Middle frontal gyrus (tissue), 1 donor: ENCODE data around the gene CCSAP.
"Not testable (repeated sequence)": the region's sequence is repeated elsewhere in the genome, so short reads cannot be mapped to it uniquely, and the experiment has no call there.

Source experiments
- DNase-seq: peaks from one replicate; pipeline ENCODE4 v3.0.0-alpha.2; 2015; ENCODE audit warnings: low spot score; ENCODE audit errors: extremely low spot score

CCSAP gene

DNA sequence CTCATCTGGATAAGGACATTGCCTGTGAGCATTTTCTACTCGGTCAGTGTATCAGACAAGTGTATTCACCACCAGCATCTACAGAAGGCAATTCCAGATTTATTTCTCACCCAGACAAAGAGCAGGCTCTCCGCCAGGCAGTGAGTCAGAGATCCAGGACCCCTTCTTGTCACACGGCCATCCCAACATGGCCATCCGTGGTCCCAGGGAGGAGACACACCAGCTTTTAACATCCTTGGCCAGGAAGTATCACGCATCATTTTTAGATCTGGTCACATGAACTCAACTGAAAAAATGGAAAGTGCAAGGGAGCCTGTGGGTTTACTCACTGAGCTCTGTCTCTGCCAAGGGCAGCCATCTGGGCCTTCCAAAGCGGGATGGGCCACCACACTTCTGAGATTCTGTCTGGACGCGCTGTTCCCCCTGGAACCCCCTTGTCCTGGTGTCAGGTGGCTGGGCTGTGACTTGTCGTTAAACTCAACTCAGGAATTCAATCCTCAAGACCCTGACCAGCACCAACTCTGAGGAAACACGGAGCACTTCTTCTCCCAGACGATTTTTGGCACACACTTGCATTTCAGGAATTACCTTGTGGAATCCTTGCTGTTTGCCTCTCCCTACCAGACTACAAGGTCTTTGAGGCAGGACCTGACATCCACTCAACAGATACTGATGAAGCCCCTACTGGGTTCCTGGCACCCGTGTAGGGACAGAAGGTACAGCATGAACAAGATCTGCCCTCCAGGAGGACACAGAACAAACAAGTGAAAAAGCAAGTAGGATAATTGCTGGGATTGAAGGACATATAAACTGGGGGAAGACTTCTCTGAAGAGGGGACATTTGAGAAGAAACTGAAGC is 21.6 kb upstream of the CCSAP start:
- no peak for DNase-seq

DNA sequence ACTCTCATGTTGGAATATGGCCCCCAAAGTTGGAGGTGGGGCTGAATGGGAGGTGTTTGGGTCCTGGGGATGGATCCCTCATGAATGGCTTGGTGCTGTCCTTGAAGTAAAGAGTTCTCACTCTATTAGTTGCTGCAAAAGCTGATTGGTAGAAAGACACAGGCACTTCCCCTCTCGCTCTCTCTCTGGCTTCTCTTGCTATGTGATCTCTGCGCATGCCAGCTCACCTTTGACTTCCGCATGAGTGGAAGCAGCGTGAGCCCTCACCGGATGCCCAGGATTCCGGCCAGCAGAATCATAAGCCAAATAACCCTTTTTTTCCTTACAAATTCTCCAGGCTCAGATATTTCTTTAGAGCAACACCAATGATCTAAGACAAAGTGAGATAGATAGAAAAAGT is 20.9 kb upstream of the CCSAP start:
- DNase-seq, result no peak

DNA sequence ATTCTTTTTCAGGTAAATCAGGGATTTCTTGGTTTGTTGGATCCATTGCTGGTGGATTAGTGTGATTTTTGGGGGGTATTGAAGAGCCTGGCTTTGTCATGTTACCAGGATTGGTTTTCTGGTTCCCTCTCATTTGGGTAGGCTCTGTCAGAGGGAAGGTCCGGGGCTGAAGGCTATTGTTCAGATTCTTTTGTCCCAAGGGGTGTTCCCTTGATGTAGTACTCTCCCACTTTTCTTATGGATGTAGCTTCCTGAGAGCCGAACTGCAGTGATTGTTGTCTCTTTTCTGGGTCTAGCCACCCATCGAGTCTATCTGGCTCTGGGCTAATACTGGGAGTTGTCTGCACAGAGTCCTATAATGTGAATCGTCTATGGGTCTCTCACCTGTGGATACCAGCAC is 17.6 kb upstream of the CCSAP start:
- no peak for DNase-seq

DNA sequence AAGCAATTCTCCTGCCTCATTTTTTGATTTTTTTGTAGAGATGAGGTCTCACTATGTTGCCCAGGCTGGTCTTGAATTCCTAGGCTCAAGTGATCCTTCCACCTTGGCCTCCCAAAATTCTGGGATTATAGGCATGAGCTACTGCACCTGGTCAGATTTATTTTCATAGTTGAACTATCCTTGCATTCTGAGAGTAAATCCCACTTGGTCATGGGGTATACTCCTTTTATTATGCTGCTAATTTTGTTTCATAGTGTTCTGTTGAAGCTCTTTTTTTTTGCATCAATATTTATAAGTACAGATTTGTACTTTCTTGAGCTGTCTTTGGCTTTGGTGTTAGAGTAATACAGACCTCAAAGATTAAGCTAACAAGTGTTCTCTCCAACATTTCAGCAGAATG is 12.8 kb upstream of the CCSAP start:
- DNase-seq, result no peak

DNA sequence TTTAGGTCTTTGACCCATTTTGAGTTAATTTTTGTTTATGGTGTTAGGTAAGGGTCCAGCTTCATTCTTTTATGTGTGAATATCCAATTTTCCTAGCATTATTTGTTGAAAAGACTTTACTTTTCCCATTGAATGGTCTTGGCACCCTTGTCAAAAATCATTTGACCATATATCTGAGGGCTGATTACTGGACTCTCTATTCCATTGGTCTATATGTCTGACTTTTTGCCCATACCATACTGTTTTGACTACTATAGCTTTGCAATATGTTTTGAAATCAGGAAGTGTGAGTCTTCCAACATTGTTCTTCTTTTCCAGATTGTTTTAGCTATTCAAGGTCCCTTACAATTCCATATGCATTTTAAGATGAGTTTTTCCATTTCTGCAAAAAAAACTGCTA is 11.4 kb upstream of the CCSAP start:
- no peak for DNase-seq

DNA sequence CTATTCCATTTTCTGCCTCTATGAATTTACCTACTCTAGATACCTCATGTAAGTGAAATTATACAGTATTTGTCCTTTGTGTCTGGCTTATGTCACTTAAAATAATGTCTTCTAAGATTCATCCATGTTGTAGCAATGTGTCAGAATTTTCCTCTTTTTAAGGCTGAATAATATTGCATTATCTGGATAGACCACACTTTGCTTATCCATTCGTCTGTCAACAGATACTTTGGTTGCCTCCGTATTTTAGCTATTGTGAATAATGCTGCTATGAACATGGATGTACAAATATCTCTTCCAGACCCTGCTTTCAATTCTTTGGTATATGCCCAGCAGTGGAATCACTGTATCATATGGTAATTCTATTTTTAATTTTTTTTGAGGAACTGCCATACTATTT is 10.1 kb upstream of the CCSAP start:
- no peak for DNase-seq

DNA sequence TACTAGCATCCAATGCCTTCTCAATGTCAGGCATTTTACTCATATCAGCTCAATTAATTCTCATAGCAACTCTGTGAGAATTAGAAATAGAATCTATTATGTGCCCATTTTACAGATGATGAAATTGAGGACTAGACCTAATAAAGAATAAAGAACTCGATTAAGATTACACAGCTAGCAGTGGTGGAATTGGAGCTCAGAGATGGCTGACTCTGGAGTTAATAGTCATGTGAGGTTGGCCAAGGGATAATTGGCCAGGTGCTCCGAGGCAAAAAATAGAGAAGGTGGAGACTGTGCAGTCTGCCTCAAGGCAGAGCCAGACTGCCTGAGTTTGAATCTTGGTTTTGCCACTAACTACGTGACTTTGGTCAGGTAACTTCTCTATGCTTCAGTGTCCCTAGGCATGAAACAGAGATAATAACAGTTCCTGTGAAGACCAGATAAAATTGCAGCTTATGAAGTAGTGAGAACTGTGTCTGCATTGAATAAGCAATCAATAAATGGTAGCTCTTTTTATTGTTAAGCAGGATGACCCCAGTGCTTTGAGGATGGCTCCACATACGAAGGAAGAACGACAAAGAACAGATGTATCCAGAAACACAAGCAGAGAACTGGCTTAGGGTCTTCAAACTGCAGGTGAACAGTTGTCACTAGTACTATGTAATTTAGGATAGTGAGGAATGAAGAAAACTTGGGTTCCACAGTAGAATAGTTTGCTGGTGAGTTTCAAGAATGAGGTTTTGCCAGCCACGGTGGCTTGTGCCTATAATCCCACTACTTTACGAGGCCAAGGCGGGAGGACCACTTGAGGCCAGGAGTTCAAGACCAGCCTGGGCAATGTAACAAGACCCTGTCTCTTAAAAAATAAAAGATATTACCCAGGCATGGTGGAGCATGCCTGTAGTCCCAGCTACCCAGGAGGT is 6.9 kb upstream of the CCSAP start:
- DNase-seq, result no peak

DNA sequence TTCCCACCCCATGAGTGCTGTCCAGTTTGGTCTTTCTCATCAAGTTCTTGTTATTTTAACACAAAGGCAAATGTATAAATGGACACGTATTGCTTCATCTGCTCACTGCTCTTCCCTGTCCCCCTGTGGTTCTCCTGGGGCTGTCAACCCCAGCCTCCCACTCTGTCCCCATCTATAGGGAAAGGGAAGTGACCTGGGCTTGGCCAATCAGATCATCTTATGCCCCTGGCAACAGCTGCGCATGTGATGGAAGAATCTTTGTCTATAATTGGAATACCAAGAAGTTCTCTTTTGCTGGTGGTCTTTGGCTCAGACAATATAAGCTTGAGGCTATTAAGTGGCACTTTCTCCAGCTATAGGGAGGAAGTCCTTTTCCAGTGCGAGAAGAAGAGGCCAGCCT is 4.7 kb upstream of the CCSAP start:
- DNase-seq, result no peak

DNA sequence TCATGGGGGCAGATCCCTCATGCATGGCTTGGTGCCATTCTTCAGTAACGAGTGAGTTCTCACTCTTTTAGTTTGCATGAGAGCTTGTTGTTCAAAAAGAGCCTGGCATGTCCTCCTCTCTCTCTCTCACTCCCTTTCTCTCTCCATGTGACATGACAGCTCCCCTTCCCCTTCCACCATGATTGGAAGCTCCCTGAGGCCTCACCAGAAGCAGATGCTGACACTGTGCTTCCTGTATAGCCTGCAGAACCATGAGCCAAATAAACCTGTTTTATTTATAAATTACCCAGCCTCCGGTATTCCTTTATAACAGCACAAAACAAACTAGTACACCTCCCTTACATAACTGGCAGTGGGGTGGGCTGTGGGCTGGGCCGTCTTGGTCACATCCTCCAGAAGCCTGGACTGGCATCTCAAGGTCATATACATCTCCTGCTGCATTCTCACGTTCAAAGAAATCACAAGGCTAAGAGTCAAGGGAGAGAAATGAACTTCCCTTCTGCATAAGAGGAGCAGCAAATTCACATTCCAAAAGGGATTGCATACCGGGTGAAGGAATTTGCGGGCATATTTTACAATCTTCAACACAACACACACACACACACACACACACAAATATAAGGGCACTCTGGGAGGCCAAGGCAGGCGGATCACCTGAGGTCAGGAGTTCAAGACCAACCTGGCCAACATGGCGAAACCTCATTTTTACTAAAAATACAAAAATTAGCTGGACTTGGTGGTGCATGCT is 2.3 kb upstream of the CCSAP start:
- DNase-seq, result no peak

DNA sequence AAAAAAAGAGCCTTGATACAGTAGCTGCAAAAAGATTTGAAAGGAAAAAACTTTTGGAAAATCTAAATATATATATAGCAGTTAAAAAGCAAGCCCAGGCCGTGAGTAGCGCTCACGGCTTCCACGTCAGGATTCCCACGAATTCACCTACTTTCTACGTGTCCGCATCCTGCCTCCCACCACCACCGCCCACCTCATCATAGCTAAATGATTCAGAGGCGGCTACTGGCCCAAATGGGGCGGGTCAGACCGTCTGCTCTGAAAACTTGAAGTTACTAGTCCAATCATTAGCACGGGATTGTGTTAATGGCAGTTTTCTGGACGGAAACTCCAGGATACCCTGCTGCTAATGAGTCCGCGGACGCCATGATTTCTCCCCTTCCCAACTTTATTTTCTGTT is 1.3 kb upstream of the CCSAP start:
- DNase-seq, result no peak

DNA sequence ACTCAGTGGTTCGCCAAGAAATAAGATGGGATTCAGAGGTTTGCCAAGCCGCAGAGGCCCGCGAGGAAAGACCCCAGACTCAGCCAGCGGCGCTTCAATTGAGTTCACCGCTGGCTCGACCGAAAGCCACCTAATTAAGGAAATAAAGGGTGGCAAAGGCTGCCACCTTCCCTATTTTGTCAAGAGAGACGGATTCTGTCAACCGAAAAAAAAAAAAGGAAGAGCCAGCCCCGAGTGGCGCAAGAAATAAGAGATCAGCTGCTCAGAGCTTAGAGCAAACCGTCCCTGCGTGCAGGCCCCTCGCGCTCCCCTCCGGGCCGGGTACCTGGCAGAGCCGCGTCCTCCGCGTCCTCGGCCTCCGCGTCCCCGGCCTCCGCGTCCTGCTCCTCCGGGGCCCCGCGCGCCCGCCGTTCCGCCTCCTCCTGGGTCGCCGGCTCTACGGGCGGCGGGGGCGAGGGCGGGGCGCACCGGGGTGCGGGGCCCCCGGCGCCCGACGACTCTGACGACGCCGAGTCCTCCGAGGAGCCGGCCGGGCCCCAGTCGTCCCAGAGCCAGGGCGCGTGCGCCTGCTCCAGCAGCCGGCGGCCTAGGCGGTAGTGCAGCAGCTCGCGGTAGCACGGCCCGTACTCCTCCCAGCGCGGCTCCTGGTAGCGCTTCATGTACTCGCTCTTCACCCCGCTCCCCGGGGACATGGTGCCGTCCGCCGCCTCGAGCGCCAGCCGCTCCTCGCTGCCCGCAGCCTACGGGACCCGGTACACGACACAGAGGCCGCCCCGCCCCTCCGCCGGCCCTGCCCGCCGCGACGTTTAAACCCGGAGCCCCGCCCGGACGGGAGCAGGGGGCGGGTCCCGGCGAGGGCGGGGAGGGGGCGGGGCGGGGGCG is 832 bp downstream of the CCSAP start:
- DNase-seq, result peak; percentile 71

DNA sequence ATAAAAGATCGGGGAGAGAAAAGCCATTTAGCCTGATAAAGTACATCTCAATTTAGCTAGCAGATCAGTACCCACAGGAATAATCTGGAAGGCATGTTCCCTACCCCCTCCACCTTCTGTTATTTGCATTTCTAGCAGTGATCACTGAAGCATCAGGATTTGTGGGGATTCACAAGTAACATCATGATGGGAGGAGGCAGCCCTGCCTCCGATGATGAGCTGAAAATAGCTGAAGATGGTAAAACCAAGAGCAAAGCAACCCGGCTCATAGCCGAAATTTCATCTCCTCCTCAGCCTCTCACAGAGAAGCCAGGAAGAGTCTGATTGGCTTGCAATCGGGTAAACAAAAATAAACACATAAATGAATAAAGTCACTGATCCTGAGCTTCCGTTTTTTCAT is 2.4 kb downstream of the CCSAP start:
- DNase-seq, result no peak

DNA sequence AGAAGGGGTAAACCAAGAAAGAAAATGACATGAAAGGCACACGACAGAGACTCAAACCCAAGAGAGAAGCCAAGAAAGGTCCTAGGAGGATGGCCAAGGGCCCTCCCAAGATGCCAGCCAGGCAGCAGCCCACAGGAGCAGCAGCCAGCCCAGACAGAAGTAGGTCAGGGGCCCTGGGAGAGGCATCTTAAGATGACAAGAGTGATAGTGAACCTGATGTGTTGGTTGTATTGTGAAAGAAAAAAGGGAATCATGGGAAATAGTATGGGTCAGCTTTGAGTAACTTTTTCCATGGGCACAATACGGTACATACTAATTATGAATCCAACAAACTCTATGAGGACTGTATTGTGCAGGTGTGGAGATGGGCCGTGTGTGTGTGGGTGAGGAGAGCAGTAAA is 3.3 kb downstream of the CCSAP start:
- DNase-seq, result no peak

DNA sequence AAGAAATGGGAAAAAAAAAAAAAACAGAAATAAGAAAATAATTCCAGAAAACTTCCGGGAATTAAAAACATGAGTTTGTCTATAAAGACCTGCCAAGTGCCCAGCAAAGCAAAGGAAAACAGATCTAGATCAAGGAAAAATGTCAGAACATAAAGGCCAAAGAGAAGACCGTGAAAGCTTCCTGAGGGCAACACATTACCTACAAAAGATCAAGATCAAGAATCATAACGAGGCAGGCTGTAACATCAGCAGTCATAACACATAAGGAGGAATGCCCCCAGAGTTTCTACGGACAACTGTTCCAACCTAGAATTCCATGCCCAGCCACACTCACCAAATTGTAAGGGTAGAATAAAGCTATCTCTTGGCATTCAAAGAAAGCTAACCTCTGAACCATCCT is 3.8 kb downstream of the CCSAP start:
- no peak for DNase-seq

DNA sequence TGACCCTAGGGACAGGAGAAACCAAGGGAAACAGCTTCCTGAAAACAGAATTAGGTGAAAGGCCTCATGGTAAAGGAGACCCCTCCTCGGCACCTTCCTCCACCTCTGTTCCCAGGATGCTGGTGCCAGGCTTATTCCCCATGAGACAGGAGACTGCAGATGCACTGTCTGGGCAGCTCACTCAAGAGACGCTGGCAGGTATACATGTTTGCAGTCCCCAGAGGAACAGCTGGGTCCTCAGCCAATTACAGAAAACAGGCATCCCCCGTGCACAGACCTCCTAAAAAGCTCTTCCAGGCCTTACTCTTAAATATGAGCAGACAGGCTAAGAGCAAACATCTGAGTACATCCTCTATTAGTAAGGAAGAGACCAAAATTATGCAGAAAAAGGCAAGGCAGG is 6.5 kb downstream of the CCSAP start:
- DNase-seq, result no peak

DNA sequence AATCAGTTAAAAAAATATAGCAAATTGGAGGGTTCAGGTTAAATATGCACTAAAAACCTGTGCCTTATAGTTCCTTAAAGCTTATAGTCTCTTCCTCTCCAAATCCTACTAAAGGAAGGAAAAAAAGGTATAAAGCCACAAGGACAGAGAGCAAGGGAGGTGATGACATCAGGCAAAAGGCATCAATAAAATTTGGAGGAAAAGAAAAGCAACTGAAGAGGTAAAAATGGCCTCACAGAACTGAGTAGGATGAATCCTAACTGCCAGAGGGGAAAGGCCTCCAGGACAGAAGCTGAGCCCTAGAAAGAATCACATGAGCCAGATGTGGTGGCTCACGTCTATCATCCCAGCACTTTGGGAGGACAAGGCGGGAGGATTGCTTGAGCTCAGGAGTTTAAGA is 8.1 kb downstream of the CCSAP start:
- no peak for DNase-seq

DNA sequence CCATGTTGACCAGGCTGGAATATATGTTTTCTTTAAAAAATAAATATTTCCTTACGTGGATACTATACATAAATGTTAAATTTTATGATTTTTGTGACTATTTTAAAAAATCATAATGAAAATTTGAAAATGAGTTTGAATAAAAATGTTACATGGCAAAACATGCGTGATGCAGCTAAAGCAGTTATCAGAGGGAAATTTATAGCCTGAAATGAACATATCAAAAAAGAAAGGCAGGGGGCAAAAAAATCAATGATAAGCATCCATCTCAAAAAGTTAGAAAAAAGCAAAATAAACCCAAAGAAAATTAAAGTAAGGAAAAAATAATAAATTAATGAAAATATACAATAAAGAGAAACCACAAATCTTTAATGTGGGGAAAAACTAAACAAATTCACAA is 8.6 kb downstream of the CCSAP start:
- DNase-seq, result no peak

DNA sequence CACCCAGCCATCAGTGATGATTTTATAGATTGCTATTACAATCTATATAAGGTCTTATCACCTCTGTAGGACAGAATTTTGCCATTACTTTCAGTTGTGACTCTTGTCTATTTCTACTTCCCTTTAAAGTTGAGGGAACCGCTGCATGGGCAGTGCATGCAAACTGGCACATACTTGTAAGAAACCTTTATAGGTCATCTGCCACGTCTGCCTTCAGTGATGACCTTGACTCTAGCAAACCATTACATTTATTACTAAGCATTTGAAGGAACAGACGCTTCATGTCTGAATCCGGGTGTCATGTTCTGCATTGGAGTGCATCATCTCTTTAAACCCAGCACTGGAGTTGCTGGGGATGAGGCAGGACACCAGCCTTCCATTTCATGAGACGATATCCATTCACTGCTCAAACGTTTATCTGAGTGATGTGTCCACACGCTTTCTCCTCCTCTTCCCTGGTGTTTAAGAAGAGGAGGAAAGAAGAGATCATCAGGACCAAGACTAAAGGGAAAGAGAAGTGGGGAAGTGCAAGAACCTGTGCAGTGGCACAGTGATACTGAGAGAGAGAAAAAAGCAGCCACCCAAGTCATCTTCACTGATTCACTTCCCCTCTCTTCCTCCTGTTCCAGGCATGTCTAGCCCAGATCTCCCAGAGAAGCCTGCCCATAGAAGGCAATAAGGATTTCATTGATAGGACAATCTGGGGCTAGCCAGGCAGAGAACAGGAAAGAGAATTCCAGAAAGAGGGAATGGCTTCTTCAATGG is 14.1 kb downstream of the CCSAP start:
- DNase-seq, result no peak

DNA sequence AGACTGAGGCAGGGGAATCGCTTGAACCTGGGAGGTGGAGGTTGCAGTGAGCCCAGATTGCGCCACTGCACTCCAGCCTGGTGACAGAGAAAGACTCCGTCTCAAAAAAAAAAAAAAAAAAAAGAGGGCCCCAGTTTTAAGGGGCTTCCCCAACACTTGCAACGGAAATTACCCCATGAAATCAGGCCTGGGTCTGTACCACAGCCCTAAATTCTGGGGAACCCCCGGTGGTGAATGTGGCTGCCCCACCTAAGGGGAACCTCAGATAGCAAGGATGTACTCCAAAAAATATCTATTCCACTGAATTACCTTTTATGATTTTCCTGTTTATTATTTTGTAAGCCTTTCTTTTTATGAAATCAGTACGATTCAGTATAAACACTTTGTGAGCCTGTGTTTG is 15.1 kb downstream of the CCSAP start:
- not testable (repeated sequence) for DNase-seq

DNA sequence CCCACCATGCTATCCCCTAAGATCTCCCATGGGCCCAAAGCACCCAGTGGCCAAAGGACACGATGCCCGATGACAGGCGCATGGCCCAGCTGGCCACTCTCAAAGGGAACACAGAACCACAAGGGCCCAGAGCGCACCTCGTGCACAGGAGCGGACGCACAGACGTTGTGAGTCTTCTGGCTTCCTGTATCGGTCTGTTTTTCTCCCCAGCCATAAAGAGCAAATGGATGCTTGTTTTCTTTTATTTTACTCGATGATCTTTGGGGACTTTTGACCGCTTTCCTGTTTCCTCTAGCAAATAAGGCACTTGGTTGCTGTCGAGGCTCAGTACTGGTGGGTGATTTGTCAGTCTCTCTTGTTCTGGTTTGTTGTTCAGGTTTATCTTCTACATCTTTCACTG is 16.2 kb downstream of the CCSAP start:
- DNase-seq, result no peak
